Neuronal stem cell (in vitro differentiated cells): ENCODE measurements around the gene PCDHGC5.
A peak's percentile ranks its signal among the peaks of the same experiment; 100 is the strongest.

Experiments
- DNase-seq: peaks from one replicate; pipeline ENCODE4 v3.0.0-alpha.2; 2013; ENCODE audit warnings: low spot score
- H2AFZ ChIP-seq: one replicate; pipeline ENCODE4 v1.6.1; 2013; ENCODE audit warnings: mild to moderate bottlenecking, low read length, inconsistent platforms
- H2AK5ac ChIP-seq: 2 replicates; pipeline ENCODE4 v1.6.1; 2013; ENCODE audit warnings: low read depth, mild to moderate bottlenecking, inconsistent platforms, low read length, moderate library complexity, mixed read lengths
- H2BK120ac ChIP-seq: 2 replicates; pipeline ENCODE4 v1.6.1; 2013; ENCODE audit warnings: low read depth, mild to moderate bottlenecking, inconsistent platforms, low read length, moderate library complexity, mixed read lengths
- H2BK12ac ChIP-seq: one replicate; pipeline ENCODE4 v1.6.1; 2013; ENCODE audit warnings: low read length, inconsistent platforms
- H2BK15ac ChIP-seq: 2 replicates; pipeline ENCODE4 v1.6.1; 2013; ENCODE audit warnings: mild to moderate bottlenecking, low read length, inconsistent platforms, mixed read lengths
- H2BK5ac ChIP-seq: one replicate; pipeline ENCODE4 v1.6.1; 2013; ENCODE audit warnings: inconsistent platforms, mild to moderate bottlenecking, low read length, moderate library complexity
- H3K14ac ChIP-seq: one replicate; pipeline ENCODE4 v1.6.1; 2013; ENCODE audit warnings: low read length, inconsistent platforms
- H3K18ac ChIP-seq: 2 replicates; pipeline ENCODE4 v1.6.1; 2013; ENCODE audit warnings: low read length, inconsistent platforms
- H3K23ac ChIP-seq: 2 replicates; pipeline ENCODE4 v1.6.1; 2013; ENCODE audit warnings: low read depth, mild to moderate bottlenecking, mixed read lengths, low read length, inconsistent platforms; ENCODE audit not compliant: poor library complexity
- H3K27ac ChIP-seq: replicated peaks from 3 replicates; pipeline ENCODE4 v1.5.1; 2013; ENCODE audit warnings: low read length, inconsistent platforms
- H3K27me3 ChIP-seq, 3 experiments: 2 replicates each; pipeline ENCODE4 v1.6.1; 2013; ENCODE audit warnings: low read length in 3 of 3, mild to moderate bottlenecking in 2 of 3, inconsistent platforms in 1 of 3, low read depth in 1 of 3, mixed read lengths in 1 of 3, moderate library complexity in 1 of 3; ENCODE audit not compliant: control insufficient read depth in 3 of 3, insufficient read depth in 3 of 3
- H3K36me3 ChIP-seq, 2 donors: replicated peaks in 1 of 2; 2 replicates each; pipeline ENCODE4 v1.6.1; 2013; ENCODE audit warnings: low read length in 2 of 2; ENCODE audit not compliant: control insufficient read depth in 2 of 2, insufficient read depth in 2 of 2
- H3K4ac ChIP-seq: 2 replicates; pipeline ENCODE4 v1.6.1; 2013; ENCODE audit warnings: inconsistent platforms, mild to moderate bottlenecking, low read length, moderate library complexity
- H3K4me1 ChIP-seq, 2 donors: 1 replicate in 1 of 2; 2 replicates in 1 of 2; pipeline ENCODE4 v1.6.1; 2013; ENCODE audit warnings: low read length in 2 of 2, low read depth in 1 of 2; ENCODE audit not compliant: control insufficient read depth in 2 of 2, insufficient read depth in 1 of 2
- H3K4me2 ChIP-seq: one replicate; pipeline ENCODE4 v1.6.1; 2013; ENCODE audit warnings: mild to moderate bottlenecking, low read length, inconsistent platforms; ENCODE audit not compliant: insufficient read depth, poor library complexity, severe bottlenecking
- H3K4me3 ChIP-seq, 2 donors: 2 replicates each; pipeline ENCODE4 v1.5.1; 2013; ENCODE audit warnings: low read length in 2 of 2, mild to moderate bottlenecking in 2 of 2, inconsistent platforms in 1 of 2, moderate library complexity in 1 of 2
- H3K79me1 ChIP-seq: one replicate; pipeline ENCODE4 v1.6.1; 2013; ENCODE audit warnings: low read depth, mild to moderate bottlenecking, inconsistent platforms, low read length, moderate library complexity
- H3K9ac ChIP-seq: one replicate; pipeline ENCODE4 v1.6.1; 2013; ENCODE audit warnings: mild to moderate bottlenecking, low read depth, low read length, inconsistent platforms; ENCODE audit not compliant: poor library complexity
- H3K9me3 ChIP-seq, 2 donors: replicated peaks in 1 of 2; 2 replicates each; pipeline versions ENCODE3 to v1.6.1; 2013; ENCODE audit warnings: low read length in 2 of 2, mild to moderate bottlenecking in 2 of 2, inconsistent platforms in 1 of 2, low read depth in 1 of 2, mixed read lengths in 1 of 2, moderate library complexity in 1 of 2; ENCODE audit not compliant: control insufficient read depth in 2 of 2, insufficient read depth in 1 of 2
- H4K8ac ChIP-seq: one replicate; pipeline ENCODE4 v1.6.1; 2013; ENCODE audit warnings: low read depth, mild to moderate bottlenecking, inconsistent platforms, low read length, moderate library complexity
- H4K91ac ChIP-seq: one replicate; pipeline ENCODE4 v1.6.1; 2013; ENCODE audit warnings: low read length, low read depth, mild to moderate bottlenecking, inconsistent platforms; ENCODE audit not compliant: poor library complexity
- whole genome bisulfite sequencing, 2 donors: extraction: QIAGEN DNeasy Blood & Tissue Kit; methylation state at CpG; one replicate each; pipeline ENCODE4 v1.1.7; 2013; ENCODE audit warnings: missing lambda C conversion rate in 2 of 2, mixed read lengths in 1 of 2; ENCODE audit not compliant: insufficient read length in 2 of 2, insufficient replicate concordance in 1 of 2; ENCODE audit errors: extremely low coverage in 2 of 2; 5-methylcytosine and 5-hydroxymethylcytosine counted together

Gene PCDHGC5

GRCh38 chr5:141486091-141486490, 2.8 kb upstream of the PCDHGC5 start:
- peaks cover 10 to 64% of the 10 kb centered on the region in 2 donors for H3K9me3 ChIP-seq
- peak overlapping the region; percentile 86 for H2AK5ac ChIP-seq
- H2BK12ac ChIP-seq = no peak overlapping the region
- H3K27ac ChIP-seq = no peak overlapping the region
- H3K36me3 ChIP-seq = peaks cover 30 to 50% of the 10 kb centered on the region in 2 donors
- H4K8ac ChIP-seq = no peak overlapping the region
- no peak overlapping the region for H3K9ac ChIP-seq
- H3K18ac ChIP-seq = no peak overlapping the region
- H3K4me1 ChIP-seq = peaks cover 7 to 17% of the 10 kb centered on the region in 2 donors
- no peak overlapping the region for H2AFZ ChIP-seq
- H3K27me3 ChIP-seq = peaks cover 0 to 4% (median 0%) of the 10 kb centered on the region in 3 experiments
- H4K91ac ChIP-seq = no peak overlapping the region
- DNase-seq = no peak
- no peak overlapping the region for H2BK5ac ChIP-seq
- H2BK15ac ChIP-seq = no peak overlapping the region
- no peak overlapping the region for H3K23ac ChIP-seq
- H2BK120ac ChIP-seq = no peak overlapping the region
- H3K14ac ChIP-seq = no peak overlapping the region
- WGBS, 2 donors = no CpG with 5 or more reads among the region's 9 CpGs
- no peak overlapping the region for H3K4ac ChIP-seq
- H3K79me1 ChIP-seq = peaks cover 13% of the 10 kb centered on the region
- no peak overlapping the region for H3K4me3 ChIP-seq
- no peak overlapping the region for H3K4me2 ChIP-seq

GRCh38 chr5:141487131-141487530, 1.8 kb upstream of the PCDHGC5 start:
- H2BK15ac ChIP-seq = no peak overlapping the region
- H2AK5ac ChIP-seq = no peak overlapping the region
- H2BK5ac ChIP-seq = no peak overlapping the region
- H3K9ac ChIP-seq = no peak overlapping the region
- no peak overlapping the region for H3K23ac ChIP-seq
- no peak overlapping the region for H3K27ac ChIP-seq
- peaks cover 15 to 69% of the 10 kb centered on the region in 2 donors for H3K9me3 ChIP-seq
- H3K18ac ChIP-seq = no peak overlapping the region
- H2AFZ ChIP-seq = no peak overlapping the region
- peaks cover 33 to 61% of the 10 kb centered on the region in 2 donors for H3K36me3 ChIP-seq
- WGBS, 2 donors = no CpG with 5 or more reads among the region's 7 CpGs
- peaks cover 0 to 11% (median 0%) of the 10 kb centered on the region in 3 experiments for H3K27me3 ChIP-seq
- H3K79me1 ChIP-seq = peaks cover 19% of the 10 kb centered on the region
- H2BK12ac ChIP-seq = no peak overlapping the region
- no peak overlapping the region for H4K8ac ChIP-seq
- H3K4ac ChIP-seq = no peak overlapping the region
- DNase-seq = no peak
- peak overlapping the region; percentile 3 for H3K14ac ChIP-seq
- no peak overlapping the region for H2BK120ac ChIP-seq
- H4K91ac ChIP-seq = no peak overlapping the region
- H3K4me2 ChIP-seq = no peak overlapping the region
- peaks cover 7 to 17% of the 10 kb centered on the region in 2 donors for H3K4me1 ChIP-seq
- H3K4me3 ChIP-seq = no peak overlapping the region

- no peak overlapping the region for H3K9ac ChIP-seq
- H3K27ac ChIP-seq = no peak overlapping the region
- no CpG with 5 or more reads among the region's 10 CpGs for WGBS, 2 donors
- no peak overlapping the region for H2AK5ac ChIP-seq
- no peak overlapping the region for H2BK15ac ChIP-seq
- H3K4me3 ChIP-seq = no peak overlapping the region
- peaks cover 0 to 12% (median 0%) of the 10 kb centered on the region in 3 experiments for H3K27me3 ChIP-seq
- no peak overlapping the region for H3K23ac ChIP-seq
- no peak overlapping the region for H3K14ac ChIP-seq
- no peak overlapping the region for H3K18ac ChIP-seq
- H3K4ac ChIP-seq = no peak overlapping the region
- H3K36me3 ChIP-seq = peaks cover 33 to 61% of the 10 kb centered on the region in 2 donors
- H4K8ac ChIP-seq = no peak overlapping the region
- no peak overlapping the region for H2BK5ac ChIP-seq
- DNase-seq = no peak
- H3K9me3 ChIP-seq = peaks cover 16 to 54% of the 10 kb centered on the region in 2 donors
- H2BK12ac ChIP-seq = no peak overlapping the region
- H2AFZ ChIP-seq = no peak overlapping the region
- no peak overlapping the region for H4K91ac ChIP-seq
- H2BK120ac ChIP-seq = no peak overlapping the region
- no peak overlapping the region for H3K4me2 ChIP-seq
- H3K4me1 ChIP-seq = peaks cover 16 to 24% of the 10 kb centered on the region in 2 donors
- peaks cover 20% of the 10 kb centered on the region for H3K79me1 ChIP-seq
Measured at GRCh38 chr5:141489841-141490240, 960 bp downstream of the PCDHGC5 start.

- H2AFZ ChIP-seq = no peak overlapping the region
- peaks cover 16 to 50% of the 10 kb centered on the region in 2 donors for H3K9me3 ChIP-seq
- no peak overlapping the region for H3K23ac ChIP-seq
- H2BK120ac ChIP-seq = no peak overlapping the region
- H2BK12ac ChIP-seq = no peak overlapping the region
- no CpG with 5 or more reads among the region's 10 CpGs for WGBS, 2 donors
- H3K36me3 ChIP-seq = peaks cover 33 to 63% of the 10 kb centered on the region in 2 donors
- peaks cover 0 to 12% (median 0%) of the 10 kb centered on the region in 3 experiments for H3K27me3 ChIP-seq
- no peak overlapping the region for H3K9ac ChIP-seq
- H3K4me2 ChIP-seq = no peak overlapping the region
- no peak overlapping the region for H2BK15ac ChIP-seq
- no peak for DNase-seq
- H3K18ac ChIP-seq = no peak overlapping the region
- peaks cover 18% of the 10 kb centered on the region for H3K79me1 ChIP-seq
- H3K4ac ChIP-seq = no peak overlapping the region
- no peak overlapping the region for H2AK5ac ChIP-seq
- peaks cover 20 to 26% of the 10 kb centered on the region in 2 donors for H3K4me1 ChIP-seq
- H3K14ac ChIP-seq = no peak overlapping the region
- no peak overlapping the region for H4K8ac ChIP-seq
- no peak overlapping the region for H3K4me3 ChIP-seq
- no peak overlapping the region for H4K91ac ChIP-seq
- H3K27ac ChIP-seq = no peak overlapping the region
- peak overlapping the region; percentile 6 for H2BK5ac ChIP-seq
Measured at GRCh38 chr5:141490271-141490670, 1.4 kb downstream of the PCDHGC5 start.
